Left forelimb (tissue), 1 donor: ENCODE results near the gene SLC4A2.
"Not testable (repeated sequence)": the region's sequence is repeated elsewhere in the genome, so short reads cannot be mapped to it uniquely, and the experiment has no call there.

ENCODE experiments used
- DNase-seq: peaks from one replicate; pipeline ENCODE4 v3.0.0-alpha.2; 2018; ENCODE audit warnings: low spot score

The SLC4A2 gene

GRCh38 chr7:151059367-151060112 lies at the start of gene SLC4A2:
SLC4A2 (plus strand) TSS chr7:151059589; CDS start chr7:151061988, 2,399 bp downstream.
- DNase-seq, result peak; percentile 94

- DNase-seq, result no peak
These were observed 49.4 kb upstream of the SLC4A2 start for GRCh38 chr7:151010037-151010306.

GRCh38 chr7:151010307-151011096 lies 48.9 kb upstream of the SLC4A2 start:
- DNase-seq, result no peak

GRCh38 chr7:151011097-151011409 lies 48.3 kb upstream of the SLC4A2 start:
- DNase-seq, result no peak

- not testable (repeated sequence) for DNase-seq
These were observed 47.8 kb upstream of the SLC4A2 start for GRCh38 chr7:151011616-151012015.

GRCh38 chr7:151012031-151012692 lies 47.2 kb upstream of the SLC4A2 start:
- DNase-seq, result no peak

GRCh38 chr7:151012911-151013347 lies 46.5 kb upstream of the SLC4A2 start:
- no peak for DNase-seq

- no peak for DNase-seq
These were observed 46.0 kb upstream of the SLC4A2 start for GRCh38 chr7:151013356-151013732.

- peak; percentile 85 for DNase-seq
These were observed 45.5 kb upstream of the SLC4A2 start for GRCh38 chr7:151013733-151014497.

- no peak for DNase-seq
These were observed 44.4 kb upstream of the SLC4A2 start for GRCh38 chr7:151014950-151015349.

- DNase-seq, result no peak
These were observed 43.4 kb upstream of the SLC4A2 start for GRCh38 chr7:151015967-151016366.

- DNase-seq, result no peak
These were observed 42.9 kb upstream of the SLC4A2 start for GRCh38 chr7:151016505-151016904.

GRCh38 chr7:151016942-151017341 lies 42.4 kb upstream of the SLC4A2 start:
- DNase-seq, result no peak

GRCh38 chr7:151017370-151017952 lies 41.9 kb upstream of the SLC4A2 start:
- DNase-seq, result no peak

GRCh38 chr7:151017953-151018420 lies 41.4 kb upstream of the SLC4A2 start:
- DNase-seq, result peak; percentile 83

- no peak for DNase-seq
These were observed 40.8 kb upstream of the SLC4A2 start for GRCh38 chr7:151018421-151019129.

GRCh38 chr7:151019130-151019447 lies 40.3 kb upstream of the SLC4A2 start:
- DNase-seq, result no peak

GRCh38 chr7:151020231-151020630 lies 39.2 kb upstream of the SLC4A2 start:
- DNase-seq, result no peak

- no peak for DNase-seq
These were observed 36.2 kb upstream of the SLC4A2 start for GRCh38 chr7:151023232-151023631.

- DNase-seq, result no peak
These were observed 34.8 kb upstream of the SLC4A2 start, which contains the start of gene ATG9B for GRCh38 chr7:151024435-151025056. ATG9B (minus strand) TSS chr7:151024494; CDS start chr7:151024423, 71 bp downstream.
